ENCODE measurements around the gene PRG3.

The PRG3 gene

GRCh38 chr11:57335343-57336110 is 45.4 kb downstream of the PRG3 start, which contains the start of gene SSRP1:
TSS of gene SSRP1 (minus strand) at chr11:57335892. CDS start at chr11:57335121, 771 bp downstream.
- peak; percentile 84 to 87 for DNase-seq

- DNase-seq = no peak
Measured at GRCh38 chr11:57335023-57335342, 46.0 kb downstream of the PRG3 start.

GRCh38 chr11:57332694-57333440 is 48.1 kb downstream of the PRG3 start:
- no peak for DNase-seq

GRCh38 chr11:57331720-57332119 is 49.2 kb downstream of the PRG3 start:
- DNase-seq = no peak

DNA sequence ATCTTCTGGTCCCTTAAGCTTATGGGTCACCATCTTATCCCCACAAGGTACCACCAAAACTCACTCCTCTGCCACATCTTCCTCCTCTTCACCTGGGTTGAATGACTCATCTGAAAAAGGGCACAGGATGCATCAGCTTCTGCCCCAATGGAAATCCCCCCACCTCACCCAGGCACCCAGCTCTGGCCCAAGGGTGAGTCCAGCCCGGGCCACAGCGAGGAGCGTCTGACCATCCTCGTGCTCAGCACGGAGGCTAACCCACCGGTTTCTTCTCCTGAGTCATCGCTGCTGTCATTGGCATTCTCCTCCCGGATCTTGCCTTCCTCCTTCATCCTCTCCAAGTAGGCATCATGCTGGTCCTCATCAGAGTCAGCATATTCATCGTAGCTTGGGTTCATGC is 50.9 kb downstream of the PRG3 start:
- DNase-seq = no peak

DNA sequence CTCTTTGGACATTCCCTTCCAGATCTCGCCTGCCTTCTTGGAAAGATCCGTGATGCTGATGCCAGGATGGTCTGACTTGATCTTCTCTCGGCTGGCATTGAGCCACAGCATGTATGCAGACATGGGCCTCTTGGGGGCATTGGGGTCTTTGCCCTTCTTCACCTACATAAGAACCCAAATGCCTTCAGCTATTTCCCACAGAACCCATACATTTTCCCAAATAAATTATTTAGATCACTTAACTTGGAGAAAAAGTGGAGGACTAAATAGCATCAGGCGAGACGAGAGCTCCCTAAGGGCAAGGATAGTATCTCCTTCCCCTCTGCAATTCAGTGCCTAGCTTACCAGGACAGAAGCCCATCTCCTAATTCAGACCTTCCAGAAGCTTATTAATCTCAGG is 53.2 kb downstream of the PRG3 start:
- no peak for DNase-seq
